HG02623 (cell line): ENCODE data around the gene THRB.

ENCODE experiments used
- ATAC-seq: cut with Tn5 transposase; IDR thresholded peaks from one replicate; pipeline ENCODE4 v1.9.1; 2021; ENCODE audit warnings: moderate library complexity; ENCODE audit not compliant: unreplicated experiment

Gene THRB

GRCh38 chr3:24359102-24359501 lies 135.5 kb downstream of the THRB start:
- no peak for ATAC-seq

- no peak for ATAC-seq
Measured at GRCh38 chr3:24357635-24358034, 137.0 kb downstream of the THRB start.

GRCh38 chr3:24355806-24356205 lies 138.8 kb downstream of the THRB start:
- ATAC-seq, result no peak

GRCh38 chr3:24354230-24354629 lies 140.4 kb downstream of the THRB start:
- no peak for ATAC-seq

- no peak for ATAC-seq
Measured at GRCh38 chr3:24352893-24353553, 141.6 kb downstream of the THRB start.

GRCh38 chr3:24351779-24352469 lies 142.7 kb downstream of the THRB start:
- ATAC-seq, result no peak

GRCh38 chr3:24349367-24350019 lies 145.2 kb downstream of the THRB start:
- no peak for ATAC-seq

- no peak for ATAC-seq
Measured at GRCh38 chr3:24348348-24348747, 146.3 kb downstream of the THRB start.

GRCh38 chr3:24344784-24345439 lies 149.7 kb downstream of the THRB start:
- ATAC-seq, result no peak

GRCh38 chr3:24343084-24343783 lies 151.4 kb downstream of the THRB start:
- no peak for ATAC-seq

- ATAC-seq, result no peak
Measured at GRCh38 chr3:24342275-24342674, 152.4 kb downstream of the THRB start.

- no peak for ATAC-seq
Measured at GRCh38 chr3:24341668-24342067, 153.0 kb downstream of the THRB start.

GRCh38 chr3:24340966-24341365 lies 153.7 kb downstream of the THRB start:
- no peak for ATAC-seq

GRCh38 chr3:24340161-24340560 lies 154.5 kb downstream of the THRB start:
- ATAC-seq, result no peak

GRCh38 chr3:24339266-24339825 lies 155.3 kb downstream of the THRB start:
- ATAC-seq, result no peak

- ATAC-seq, result no peak
Measured at GRCh38 chr3:24338409-24339130, 156.1 kb downstream of the THRB start.

- ATAC-seq, result no peak
Measured at GRCh38 chr3:24336101-24336500, 158.5 kb downstream of the THRB start.

GRCh38 chr3:24332092-24332491 lies 162.6 kb downstream of the THRB start:
- ATAC-seq, result no peak

GRCh38 chr3:24323272-24323671 lies 171.4 kb downstream of the THRB start:
- ATAC-seq, result no peak

GRCh38 chr3:24320601-24321000 lies 174.0 kb downstream of the THRB start:
- ATAC-seq, result no peak
